HL-60 (cell line): ENCODE data around the gene NFE2L3.

Experiments
- GABPA ChIP-seq: IDR thresholded peaks from 2 replicates; pipeline ENCODE4 v1.6.1; 2012; ENCODE audit warnings: low read depth
- POLR2AphosphoS5 ChIP-seq: IDR thresholded peaks from 2 replicates; pipeline ENCODE4 v1.6.1; 2012; ENCODE audit warnings: low read depth
- TF ChIP-seq, protein P1 (sequence below): IDR thresholded peaks from one replicate; pipeline ENCODE4 v1.5.1; 2011; ENCODE audit warnings: low read length, control low read depth, inconsistent platforms; ENCODE audit not compliant: insufficient read depth

DNA sequence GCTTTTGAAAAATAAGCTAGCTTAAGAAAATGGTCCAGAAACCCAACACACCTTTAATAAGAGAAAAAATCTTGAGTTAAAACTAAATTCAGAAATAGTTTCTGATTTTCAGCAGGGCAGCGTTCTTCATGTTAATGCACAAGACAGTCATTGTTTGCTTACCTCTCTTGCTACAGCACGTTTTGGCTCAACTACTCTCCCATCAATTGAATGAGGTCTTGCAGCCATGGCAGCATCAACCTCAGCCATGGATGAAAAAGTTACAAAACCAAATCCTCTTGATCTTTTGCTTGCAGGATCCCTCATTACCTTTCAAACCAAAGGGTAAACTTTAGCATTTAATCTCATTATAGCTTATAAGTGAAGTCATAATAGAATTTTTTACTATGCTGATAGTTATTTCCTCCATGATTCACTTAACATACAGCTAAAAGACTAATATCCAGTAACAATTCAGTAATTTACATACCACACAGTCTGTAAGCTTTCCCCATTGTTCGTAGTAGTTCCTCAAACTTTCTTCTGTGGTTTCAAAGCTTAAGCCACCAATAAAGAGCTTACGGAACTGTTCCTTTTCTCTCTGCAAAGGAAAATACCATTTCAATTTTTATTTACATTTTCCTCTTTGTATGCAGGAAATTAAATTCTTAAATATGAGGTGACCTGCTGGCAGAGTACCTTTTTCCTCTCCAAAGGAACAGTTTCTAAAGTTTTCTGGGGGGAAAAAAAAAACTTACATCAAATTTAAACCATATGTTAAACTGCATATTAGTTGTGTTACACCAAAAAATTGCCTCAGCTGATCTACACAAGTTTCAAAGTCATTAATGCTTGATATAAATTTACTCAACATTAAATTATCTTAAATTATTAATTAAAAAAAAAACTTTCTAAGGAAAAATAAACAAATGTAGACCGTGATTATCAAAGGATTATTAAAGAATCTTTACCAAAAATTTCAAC lies 45.4 kb downstream of the NFE2L3 start:
- TF ChIP-seq, protein P1, sequence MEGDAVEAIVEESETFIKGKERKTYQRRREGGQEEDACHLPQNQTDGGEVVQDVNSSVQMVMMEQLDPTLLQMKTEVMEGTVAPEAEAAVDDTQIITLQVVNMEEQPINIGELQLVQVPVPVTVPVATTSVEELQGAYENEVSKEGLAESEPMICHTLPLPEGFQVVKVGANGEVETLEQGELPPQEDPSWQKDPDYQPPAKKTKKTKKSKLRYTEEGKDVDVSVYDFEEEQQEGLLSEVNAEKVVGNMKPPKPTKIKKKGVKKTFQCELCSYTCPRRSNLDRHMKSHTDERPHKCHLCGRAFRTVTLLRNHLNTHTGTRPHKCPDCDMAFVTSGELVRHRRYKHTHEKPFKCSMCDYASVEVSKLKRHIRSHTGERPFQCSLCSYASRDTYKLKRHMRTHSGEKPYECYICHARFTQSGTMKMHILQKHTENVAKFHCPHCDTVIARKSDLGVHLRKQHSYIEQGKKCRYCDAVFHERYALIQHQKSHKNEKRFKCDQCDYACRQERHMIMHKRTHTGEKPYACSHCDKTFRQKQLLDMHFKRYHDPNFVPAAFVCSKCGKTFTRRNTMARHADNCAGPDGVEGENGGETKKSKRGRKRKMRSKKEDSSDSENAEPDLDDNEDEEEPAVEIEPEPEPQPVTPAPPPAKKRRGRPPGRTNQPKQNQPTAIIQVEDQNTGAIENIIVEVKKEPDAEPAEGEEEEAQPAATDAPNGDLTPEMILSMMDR = no peak
- TF ChIP-seq GABPA (no peak), POLR2AphosphoS5 (peak; percentile 38)
